ENCODE data around the gene NMNAT2.

NMNAT2 gene

DNA sequence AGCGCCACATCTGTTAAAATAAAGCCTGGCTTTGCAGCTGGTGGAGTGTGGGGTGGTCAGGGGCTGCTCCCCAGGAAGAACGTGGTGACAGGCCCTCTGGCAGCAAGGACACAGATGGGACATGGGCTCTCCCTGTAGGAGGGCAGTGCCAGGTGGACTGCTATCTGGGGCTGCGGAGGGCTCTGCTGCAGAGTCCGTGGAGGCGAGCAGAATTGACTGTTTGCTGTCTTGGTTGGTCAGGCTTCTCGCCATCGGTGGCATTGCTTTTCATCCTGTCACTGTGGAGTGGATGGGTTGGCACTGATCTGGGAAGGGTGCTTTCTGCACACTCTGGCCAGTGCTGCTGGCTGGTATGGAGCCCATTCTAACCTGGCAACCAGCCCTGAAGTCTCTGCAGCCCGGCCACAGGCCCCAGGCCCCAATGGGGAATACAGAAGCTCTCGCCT is 129.1 kb downstream of the NMNAT2 start:
- H3K79me2 ChIP-seq (ENCODE audit: insufficient read depth, low read length), result no peaks in the 10 kb centered on the region
- no peak overlapping the region for H3K9ac ChIP-seq (ENCODE audit: low read length)
- H3K27me3 ChIP-seq (ENCODE audit: insufficient read depth, low read length), result peaks cover 9% of the 10 kb centered on the region; the same call in 1 of the 2 replicates
- H3K4me2 ChIP-seq (ENCODE audit: low read length), result no peak overlapping the region
- no peak overlapping the region for H3K4me3 ChIP-seq (ENCODE audit: low read depth, low read length, poor library complexity, severe bottlenecking)
- no peaks in the 10 kb centered on the region for H3K36me3 ChIP-seq (ENCODE audit: insufficient read depth, low read length)
- no peak overlapping the region for H3K27ac ChIP-seq (ENCODE audit: low read depth, low read length, poor library complexity, severe bottlenecking)
- no peaks in the 10 kb centered on the region for H3K9me2 ChIP-seq (ENCODE audit: low read depth, low read length)
- H4K20me1 ChIP-seq (ENCODE audit: insufficient read depth, low read length), result no peaks in the 10 kb centered on the region
- no peaks in the 10 kb centered on the region for H3F3A ChIP-seq (ENCODE audit: insufficient read depth, low read length)
- no peaks in the 10 kb centered on the region for H3K9me3 ChIP-seq (ENCODE audit: low read length)
- H3K4me1 ChIP-seq (ENCODE audit: insufficient read depth, low read length, severe bottlenecking), result no peaks in the 10 kb centered on the region
- no peak overlapping the region for H2AFZ ChIP-seq (ENCODE audit: low read length)
- no peak for TF ChIP-seq EZH2 (IDR thresholded peaks at IDR 0.05; ENCODE audit: borderline replicate concordance, low read length)

- H2AFZ ChIP-seq (ENCODE audit: low read length), result no peak overlapping the region
- peaks cover 13% of the 10 kb centered on the region; the same call in 1 of the 2 replicates for H3K27me3 ChIP-seq (ENCODE audit: insufficient read depth, low read length)
- no peaks in the 10 kb centered on the region for H3K9me2 ChIP-seq (ENCODE audit: low read depth, low read length)
- no peak overlapping the region for H3K27ac ChIP-seq (ENCODE audit: low read depth, low read length, poor library complexity, severe bottlenecking)
- no peak overlapping the region for H3K4me2 ChIP-seq (ENCODE audit: low read length)
- H3K79me2 ChIP-seq (ENCODE audit: insufficient read depth, low read length), result no peaks in the 10 kb centered on the region
- no peak for TF ChIP-seq EZH2 (IDR thresholded peaks at IDR 0.05; ENCODE audit: borderline replicate concordance, low read length)
- TF ChIP-seq, protein P1, sequence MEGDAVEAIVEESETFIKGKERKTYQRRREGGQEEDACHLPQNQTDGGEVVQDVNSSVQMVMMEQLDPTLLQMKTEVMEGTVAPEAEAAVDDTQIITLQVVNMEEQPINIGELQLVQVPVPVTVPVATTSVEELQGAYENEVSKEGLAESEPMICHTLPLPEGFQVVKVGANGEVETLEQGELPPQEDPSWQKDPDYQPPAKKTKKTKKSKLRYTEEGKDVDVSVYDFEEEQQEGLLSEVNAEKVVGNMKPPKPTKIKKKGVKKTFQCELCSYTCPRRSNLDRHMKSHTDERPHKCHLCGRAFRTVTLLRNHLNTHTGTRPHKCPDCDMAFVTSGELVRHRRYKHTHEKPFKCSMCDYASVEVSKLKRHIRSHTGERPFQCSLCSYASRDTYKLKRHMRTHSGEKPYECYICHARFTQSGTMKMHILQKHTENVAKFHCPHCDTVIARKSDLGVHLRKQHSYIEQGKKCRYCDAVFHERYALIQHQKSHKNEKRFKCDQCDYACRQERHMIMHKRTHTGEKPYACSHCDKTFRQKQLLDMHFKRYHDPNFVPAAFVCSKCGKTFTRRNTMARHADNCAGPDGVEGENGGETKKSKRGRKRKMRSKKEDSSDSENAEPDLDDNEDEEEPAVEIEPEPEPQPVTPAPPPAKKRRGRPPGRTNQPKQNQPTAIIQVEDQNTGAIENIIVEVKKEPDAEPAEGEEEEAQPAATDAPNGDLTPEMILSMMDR (IDR thresholded peaks at IDR 0.05; ENCODE audit: low read length), result no peak
- H3F3A ChIP-seq (ENCODE audit: insufficient read depth, low read length), result no peaks in the 10 kb centered on the region
- H3K36me3 ChIP-seq (ENCODE audit: insufficient read depth, low read length), result no peaks in the 10 kb centered on the region
- no peaks in the 10 kb centered on the region for H3K9me3 ChIP-seq (ENCODE audit: low read length)
- no peaks in the 10 kb centered on the region for H4K20me1 ChIP-seq (ENCODE audit: insufficient read depth, low read length)
- no peak overlapping the region for H3K4me3 ChIP-seq (ENCODE audit: low read depth, low read length, poor library complexity, severe bottlenecking)
- no peak overlapping the region for H3K9ac ChIP-seq (ENCODE audit: low read length)
- H3K4me1 ChIP-seq (ENCODE audit: insufficient read depth, low read length, severe bottlenecking), result no peaks in the 10 kb centered on the region
Observed at GRCh38 chr1:183288583-183288982, 129.6 kb downstream of the NMNAT2 start.

DNA sequence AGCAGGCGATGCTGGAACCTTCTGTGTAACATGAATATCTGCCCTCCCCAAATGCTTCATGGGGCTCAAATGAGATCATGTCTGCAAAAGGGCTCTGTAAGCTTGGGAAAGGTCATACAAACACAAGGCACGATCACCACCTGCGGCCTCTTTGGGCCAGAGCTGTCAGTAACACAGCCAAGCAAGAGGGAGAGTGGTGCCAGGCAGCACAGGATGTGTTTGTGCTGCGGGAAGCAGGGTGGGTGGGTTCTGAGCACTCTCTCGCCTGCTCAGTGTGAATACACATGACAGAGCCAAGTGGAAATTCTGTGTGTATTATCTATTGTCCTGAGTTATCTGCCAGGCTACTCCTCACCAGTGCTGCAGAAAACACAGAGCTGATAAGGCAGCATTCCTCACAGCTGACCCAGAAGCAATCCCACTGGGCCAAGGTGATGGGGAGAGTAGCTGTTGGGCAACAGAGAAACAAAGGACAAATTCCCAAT is 130.9 kb downstream of the NMNAT2 start:
- H3F3A ChIP-seq (ENCODE audit: insufficient read depth, low read length), result no peaks in the 10 kb centered on the region
- H2AFZ ChIP-seq (ENCODE audit: low read length), result no peak overlapping the region
- no peaks in the 10 kb centered on the region for H3K9me2 ChIP-seq (ENCODE audit: low read depth, low read length)
- H3K27me3 ChIP-seq (ENCODE audit: insufficient read depth, low read length), result peaks cover 13% of the 10 kb centered on the region; the same call in 1 of the 2 replicates
- TF ChIP-seq EZH2 (IDR thresholded peaks at IDR 0.05; ENCODE audit: borderline replicate concordance, low read length), result no peak
- TF ChIP-seq, protein P1 (IDR thresholded peaks at IDR 0.05; ENCODE audit: low read length), result no peak
- no peaks in the 10 kb centered on the region for H3K4me1 ChIP-seq (ENCODE audit: insufficient read depth, low read length, severe bottlenecking)
- no peaks in the 10 kb centered on the region for H3K79me2 ChIP-seq (ENCODE audit: insufficient read depth, low read length)
- no peaks in the 10 kb centered on the region for H3K9me3 ChIP-seq (ENCODE audit: low read length)
- H3K4me2 ChIP-seq (ENCODE audit: low read length), result no peak overlapping the region
- H3K36me3 ChIP-seq (ENCODE audit: insufficient read depth, low read length), result no peaks in the 10 kb centered on the region
- no peaks in the 10 kb centered on the region for H4K20me1 ChIP-seq (ENCODE audit: insufficient read depth, low read length)
- no peak overlapping the region for H3K27ac ChIP-seq (ENCODE audit: low read depth, low read length, poor library complexity, severe bottlenecking)
- no peak overlapping the region for H3K9ac ChIP-seq (ENCODE audit: low read length)
- no peak overlapping the region for H3K4me3 ChIP-seq (ENCODE audit: low read depth, low read length, poor library complexity, severe bottlenecking)

GRCh38 chr1:183285746-183286145 is 132.4 kb downstream of the NMNAT2 start:
- H3K36me3 ChIP-seq (ENCODE audit: insufficient read depth, low read length), result no peaks in the 10 kb centered on the region
- H3K27ac ChIP-seq (ENCODE audit: low read depth, low read length, poor library complexity, severe bottlenecking), result no peak overlapping the region
- no peak overlapping the region for H3K4me3 ChIP-seq (ENCODE audit: low read depth, low read length, poor library complexity, severe bottlenecking)
- H3K9me2 ChIP-seq (ENCODE audit: low read depth, low read length), result no peaks in the 10 kb centered on the region
- TF ChIP-seq, protein P1 (IDR thresholded peaks at IDR 0.05; ENCODE audit: low read length), result no peak
- no peak for TF ChIP-seq EZH2 (IDR thresholded peaks at IDR 0.05; ENCODE audit: borderline replicate concordance, low read length)
- no peaks in the 10 kb centered on the region for H3K4me1 ChIP-seq (ENCODE audit: insufficient read depth, low read length, severe bottlenecking)
- H3F3A ChIP-seq (ENCODE audit: insufficient read depth, low read length), result no peaks in the 10 kb centered on the region
- no peaks in the 10 kb centered on the region for H3K79me2 ChIP-seq (ENCODE audit: insufficient read depth, low read length)
- H3K4me2 ChIP-seq (ENCODE audit: low read length), result no peak overlapping the region
- no peaks in the 10 kb centered on the region for H4K20me1 ChIP-seq (ENCODE audit: insufficient read depth, low read length)
- peaks cover 13% of the 10 kb centered on the region; the same call in 1 of the 2 replicates for H3K27me3 ChIP-seq (ENCODE audit: insufficient read depth, low read length)
- H3K9me3 ChIP-seq (ENCODE audit: low read length), result no peaks in the 10 kb centered on the region
- H2AFZ ChIP-seq (ENCODE audit: low read length), result no peak overlapping the region
- H3K9ac ChIP-seq (ENCODE audit: low read length), result no peak overlapping the region

All from OCI-LY1 (cell line).